ENCODE measurements around the gene IL17D.

IL17D gene

GRCh38 chr13:20696073-20696472 is 7.4 kb upstream of the IL17D start:
- peak; percentile 39 for DNase-seq

GRCh38 chr13:20699715-20700114 is 3.8 kb upstream of the IL17D start:
- no peak for DNase-seq

GRCh38 chr13:20700288-20700687 is 3.2 kb upstream of the IL17D start:
- no peak for DNase-seq

GRCh38 chr13:20701461-20701860 is 2.0 kb upstream of the IL17D start:
- DNase-seq: no peak

- DNase-seq: no peak
Observed at GRCh38 chr13:20702530-20702914, 977 bp upstream of the IL17D start.

- DNase-seq: peak; percentile 67
Observed at GRCh38 chr13:20703780-20704458, 420 bp downstream of the IL17D start.

- no peak for DNase-seq
Observed at GRCh38 chr13:20704459-20705069, 1.1 kb downstream of the IL17D start.

GRCh38 chr13:20706661-20707060 is 3.2 kb downstream of the IL17D start:
- no peak for DNase-seq

GRCh38 chr13:20708216-20708615 is 4.7 kb downstream of the IL17D start:
- DNase-seq: no peak

GRCh38 chr13:20709369-20709768 is 5.9 kb downstream of the IL17D start:
- no peak for DNase-seq

GRCh38 chr13:20709782-20710181 is 6.3 kb downstream of the IL17D start:
- DNase-seq: no peak

GRCh38 chr13:20711301-20712044 is 8.0 kb downstream of the IL17D start:
- DNase-seq: peak; percentile 23

- DNase-seq: no peak
Observed at GRCh38 chr13:20713014-20713376, 9.5 kb downstream of the IL17D start.

- no peak for DNase-seq
Observed at GRCh38 chr13:20713751-20714150, 10.3 kb downstream of the IL17D start.

- no peak for DNase-seq
Observed at GRCh38 chr13:20714161-20714560, 10.7 kb downstream of the IL17D start.

- no peak for DNase-seq
Observed at GRCh38 chr13:20714563-20715329, 11.2 kb downstream of the IL17D start.

- no peak for DNase-seq
Observed at GRCh38 chr13:20715330-20715712, 11.8 kb downstream of the IL17D start.

- DNase-seq: no peak
Observed at GRCh38 chr13:20716951-20717350, 13.5 kb downstream of the IL17D start.

GRCh38 chr13:20717581-20718542 is 14.4 kb downstream of the IL17D start:
- DNase-seq: no peak

GRCh38 chr13:20718958-20719566 is 15.6 kb downstream of the IL17D start:
- no peak for DNase-seq

GRCh38 chr13:20719783-20720182 is 16.3 kb downstream of the IL17D start:
- no peak for DNase-seq

- DNase-seq: no peak
Observed at GRCh38 chr13:20720499-20720898, 17.0 kb downstream of the IL17D start.
